Neural cell (in vitro differentiated cells): ENCODE data around the gene RABGAP1L. TPM values are rescaled to one million over a fixed set of nuclear protein-coding genes. Genes with fewer than 3 reads are reported as not detected.

Source experiments
- H2AFZ ChIP-seq: fragments of 200-600, 300-800 bp; sonication (generic), shearing (Covaris generic); 2 replicates; pipeline ENCODE4 v1.6.0; 2014; ENCODE audit warnings: low read depth, mild to moderate bottlenecking, antibody characterized with exemption, low read length, moderate library complexity
- H3F3A ChIP-seq: fragments of 200-600 bp; shearing (Covaris generic); 2 replicates; pipeline ENCODE4 v1.6.1; 2016; ENCODE audit warnings: mild to moderate bottlenecking, moderate library complexity, mixed read lengths, antibody characterized with exemption, low read length; ENCODE audit not compliant: insufficient read depth, poor library complexity, severe bottlenecking
- H3K27ac ChIP-seq: fragments of 200-600, 300-800 bp; sonication (generic), shearing (Covaris generic); 2 replicates; pipeline ENCODE4 v1.5.1; 2014; ENCODE audit warnings: mild to moderate bottlenecking, low read length, moderate library complexity
- H3K27me3 ChIP-seq: fragments of 300-800, 200-600 bp; sonication (generic), shearing (Covaris generic); 2 replicates; pipeline ENCODE4 v1.6.0; 2014; ENCODE audit warnings: mild to moderate bottlenecking, low read depth, low read length, moderate library complexity; ENCODE audit not compliant: insufficient read depth
- H3K36me3 ChIP-seq: fragments of 300-800, 200-600 bp; sonication (generic), shearing (Covaris generic); 2 replicates; pipeline ENCODE4 v1.5.1; 2014; ENCODE audit warnings: mild to moderate bottlenecking, antibody characterized with exemption, low read length, moderate library complexity; ENCODE audit not compliant: insufficient read depth
- H3K4me2 ChIP-seq: fragments of 300-800, 200-600 bp; sonication (generic), shearing (Covaris generic); 2 replicates; pipeline ENCODE4 v1.6.0; 2014; ENCODE audit warnings: mild to moderate bottlenecking, low read length
- H3K4me3 ChIP-seq: fragments of 300-800, 200-600 bp; sonication (generic), shearing (Covaris generic); 2 replicates; pipeline ENCODE4 v1.5.1; 2014; ENCODE audit warnings: mild to moderate bottlenecking, low read length, moderate library complexity
- H3K79me2 ChIP-seq: fragments of 200-600 bp; shearing (Covaris generic); replicated peaks from 2 replicates; pipeline ENCODE4 v1.6.0; 2014; ENCODE audit warnings: mild to moderate bottlenecking, low read length, moderate library complexity; ENCODE audit not compliant: insufficient read depth
- H3K9ac ChIP-seq: fragments of 300-800, 200-600 bp; sonication (generic), shearing (Covaris generic); 2 replicates; pipeline ENCODE4 v1.6.1; 2016; ENCODE audit warnings: mild to moderate bottlenecking, low read length, mixed read lengths
- H3K9me2 ChIP-seq: fragments of 200-600 bp; shearing (Covaris generic); 2 replicates; pipeline ENCODE4 v1.6.1; 2016; ENCODE audit warnings: mild to moderate bottlenecking, low read length, mixed read lengths; ENCODE audit not compliant: insufficient read depth
- H3K9me3 ChIP-seq: fragments of 200-600, 300-800 bp; sonication (generic), shearing (Covaris generic); 2 replicates; pipeline ENCODE4 v1.6.1; 2016; ENCODE audit warnings: mild to moderate bottlenecking, mixed run types, low read length, moderate library complexity, mixed read lengths
- H4K20me1 ChIP-seq: fragments of 200-600 bp; shearing (Covaris generic); 2 replicates; pipeline ENCODE4 v1.6.1; 2016; ENCODE audit warnings: mild to moderate bottlenecking, mixed run types; ENCODE audit not compliant: insufficient read depth
- CTCF ChIP-seq: fragments of 450-650 bp; IDR thresholded peaks from 2 replicates; pipeline ENCODE4 v1.5.1; 2014; ENCODE audit warnings: antibody characterized with exemption, mild to moderate bottlenecking, moderate library complexity; ENCODE audit not compliant: poor library complexity, severe bottlenecking
- EP300 ChIP-seq: fragments of 450-650 bp; conservative IDR thresholded peaks from 2 replicates; pipeline ENCODE4 v1.6.1; 2014; ENCODE audit warnings: antibody characterized with exemption, mild to moderate bottlenecking, moderate library complexity; ENCODE audit not compliant: poor library complexity, severe bottlenecking
- EZH2 ChIP-seq: fragments of 200-600, 300-800 bp; shearing (Covaris generic), sonication (generic); IDR thresholded peaks from 2 replicates; pipeline ENCODE4 v1.6.1; 2014; ENCODE audit warnings: antibody characterized with exemption, low read length, borderline replicate concordance, mild to moderate bottlenecking; ENCODE audit not compliant: insufficient read depth, poor library complexity, severe bottlenecking
- MXI1 ChIP-seq: fragments of 450-650 bp; conservative IDR thresholded peaks from 2 replicates; pipeline ENCODE4 v1.6.1; 2014; ENCODE audit warnings: antibody characterized with exemption, mild to moderate bottlenecking; ENCODE audit not compliant: poor library complexity, severe bottlenecking
- POLR2AphosphoS5 ChIP-seq: IDR thresholded peaks from 2 replicates; pipeline ENCODE4 v1.6.1; 2012
- RAD21 ChIP-seq: fragments of 450-650 bp; conservative IDR thresholded peaks from 2 replicates; pipeline ENCODE4 v1.6.1; 2014; ENCODE audit warnings: antibody characterized with exemption, mild to moderate bottlenecking, moderate library complexity
- REST ChIP-seq: IDR thresholded peaks from 2 replicates; pipeline ENCODE4 v1.6.1; 2012; ENCODE audit warnings: borderline replicate concordance
- SMC3 ChIP-seq: fragments of 450-650 bp; conservative IDR thresholded peaks from 2 replicates; pipeline ENCODE4 v1.6.1; 2014; ENCODE audit warnings: antibody characterized with exemption, mild to moderate bottlenecking, moderate library complexity; ENCODE audit not compliant: poor library complexity
- TAF1 ChIP-seq: IDR thresholded peaks from 2 replicates; pipeline ENCODE4 v1.6.1; 2012; ENCODE audit warnings: low read depth
- polyA plus RNA-seq: library from polyadenylated mRNA; depleted of rRNA; stranded (reverse); fragments of >200 nt; gene quantifications from 2 replicates; pipeline ENCODE4 v1.2.3, GENCODE V29; 2014

Gene RABGAP1L
- polyA plus RNA-seq, 1 donor from 2014 or later = 32.2 TPM

GRCh38 chr1:174244017-174244416 lies 84.7 kb downstream of the RABGAP1L start:
- no peak overlapping the region for H3K4me3 ChIP-seq
- H3K27me3 ChIP-seq = no peaks in the 10 kb centered on the region
- no peak overlapping the region for H3K27ac ChIP-seq
- no peaks in the 10 kb centered on the region for H3K36me3 ChIP-seq
- no peak overlapping the region for H2AFZ ChIP-seq
- no peaks in the 10 kb centered on the region for H3F3A ChIP-seq
- no peak for TF ChIP-seq SMC3
- no peak for TF ChIP-seq TAF1
- no peak for TF ChIP-seq CTCF
- no peak for TF ChIP-seq REST
- no peak for TF ChIP-seq RAD21
- TF ChIP-seq POLR2AphosphoS5 = no peak
- TF ChIP-seq EP300 = no peak
- no peaks in the 10 kb centered on the region for H4K20me1 ChIP-seq
- H3K9me2 ChIP-seq = no peaks in the 10 kb centered on the region
- no peak overlapping the region for H3K4me2 ChIP-seq
- no peaks in the 10 kb centered on the region for H3K79me2 ChIP-seq
- H3K9ac ChIP-seq = no peak overlapping the region
- H3K9me3 ChIP-seq = no peaks in the 10 kb centered on the region

- Histone ChIP-seq H3F3A (no peaks in the 10 kb centered on the region), H3K79me2 (no peaks in the 10 kb centered on the region), H3K4me3 (no peak overlapping the region), H3K9me3 (no peaks in the 10 kb centered on the region), H3K27me3 (no peaks in the 10 kb centered on the region), H3K9ac (no peak overlapping the region), H4K20me1 (no peaks in the 10 kb centered on the region), H3K4me2 (no peak overlapping the region), H3K27ac (no peak overlapping the region), H2AFZ (no peak overlapping the region), H3K36me3 (no peaks in the 10 kb centered on the region), H3K9me2 (no peaks in the 10 kb centered on the region)
- TF ChIP-seq CTCF = no peak
- no peak for TF ChIP-seq TAF1
- no peak for TF ChIP-seq EP300
- no peak for TF ChIP-seq POLR2AphosphoS5
- no peak for TF ChIP-seq REST
- no peak for TF ChIP-seq EZH2
- TF ChIP-seq MXI1 = no peak
- TF ChIP-seq RAD21 = no peak
- TF ChIP-seq SMC3 = no peak
These were observed 88.2 kb downstream of the RABGAP1L start for GRCh38 chr1:174247472-174247871.
